HL-60 (cell line): ENCODE measurements around the gene RGS14.

Experiments
- DNase-seq, 2 experiments: peaks; one replicate each; pipeline ENCODE4 v3.0.0-alpha.2; 2010 to 2020; ENCODE audit warnings: low read depth in 1 of 2, low spot score in 1 of 2
- H3K27ac ChIP-seq: fragments of 250-450 bp; sonication (Bioruptor Pico); replicated peaks from 2 replicates; pipeline ENCODE4 v1.5.1; 2020; ENCODE audit warnings: mild to moderate bottlenecking, moderate library complexity
- H3K27me3 ChIP-seq: fragments of 250-450 bp; sonication (Bioruptor Pico); 2 replicates; pipeline ENCODE4 v1.5.1; 2021; ENCODE audit warnings: mild to moderate bottlenecking, moderate library complexity; ENCODE audit not compliant: insufficient read depth, poor library complexity, severe bottlenecking
- H3K4me3 ChIP-seq: replicated peaks from 2 replicates; pipeline ENCODE4 v1.5.1; 2011; ENCODE audit warnings: mild to moderate bottlenecking, control low read depth, low read length; ENCODE audit not compliant: insufficient read depth
- GABPA ChIP-seq: IDR thresholded peaks from 2 replicates; pipeline ENCODE4 v1.6.1; 2012; ENCODE audit warnings: low read depth
- POLR2AphosphoS5 ChIP-seq: IDR thresholded peaks from 2 replicates; pipeline ENCODE4 v1.6.1; 2012; ENCODE audit warnings: low read depth
- SPI1 ChIP-seq: IDR thresholded peaks from 2 replicates; pipeline ENCODE4 v1.6.1; 2012; ENCODE audit warnings: low read depth, mild to moderate bottlenecking, borderline replicate concordance
- TF ChIP-seq, protein P1 (sequence below): IDR thresholded peaks from one replicate; pipeline ENCODE4 v1.5.1; 2011; ENCODE audit warnings: low read length, control low read depth, inconsistent platforms; ENCODE audit not compliant: insufficient read depth
- TF ChIP-seq, protein P2 (sequence below): IDR thresholded peaks from 2 replicates; pipeline ENCODE4 v1.6.1; 2012; ENCODE audit warnings: low read depth; ENCODE audit not compliant: insufficient replicate concordance

Gene RGS14

DNA sequence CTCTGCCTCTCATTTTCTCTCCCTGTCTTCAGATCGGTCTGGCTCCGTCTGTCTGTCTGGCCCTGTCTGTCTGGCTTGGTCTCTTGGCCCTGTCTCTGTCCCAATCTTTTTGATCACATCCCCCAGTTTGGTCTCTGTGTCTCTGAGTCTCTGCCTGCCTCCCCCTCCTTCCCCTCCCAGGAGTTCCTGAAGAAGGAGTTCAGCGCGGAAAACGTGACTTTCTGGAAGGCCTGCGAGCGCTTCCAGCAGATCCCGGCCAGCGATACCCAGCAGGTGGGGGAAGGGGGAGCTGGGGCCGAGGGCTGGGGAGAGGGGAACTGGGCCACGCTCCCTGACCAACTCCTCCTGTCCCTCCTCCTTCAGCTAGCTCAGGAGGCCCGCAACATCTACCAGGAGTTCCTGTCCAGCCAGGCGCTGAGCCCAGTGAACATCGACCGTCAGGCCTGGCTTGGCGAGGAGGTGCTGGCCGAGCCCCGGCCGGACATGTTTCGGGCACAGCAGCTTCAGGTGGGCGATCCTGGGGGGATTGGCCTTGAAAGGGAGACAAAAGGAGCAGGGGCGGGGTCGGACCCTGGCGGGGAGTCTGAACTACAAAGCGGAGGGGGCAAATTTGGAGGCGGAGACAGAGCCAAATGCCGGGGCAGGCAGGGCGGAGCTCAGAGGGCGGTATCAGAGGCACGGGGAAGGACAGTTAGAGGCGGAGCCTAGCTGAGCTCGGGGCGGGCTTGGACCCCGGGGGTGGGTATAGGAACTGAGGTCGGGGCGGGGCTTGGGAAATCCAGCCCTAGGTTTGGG, 9.0 kb downstream of the RGS14 start:
- H3K4me3 ChIP-seq = no peak overlapping the region
- TF ChIP-seq, protein P1, sequence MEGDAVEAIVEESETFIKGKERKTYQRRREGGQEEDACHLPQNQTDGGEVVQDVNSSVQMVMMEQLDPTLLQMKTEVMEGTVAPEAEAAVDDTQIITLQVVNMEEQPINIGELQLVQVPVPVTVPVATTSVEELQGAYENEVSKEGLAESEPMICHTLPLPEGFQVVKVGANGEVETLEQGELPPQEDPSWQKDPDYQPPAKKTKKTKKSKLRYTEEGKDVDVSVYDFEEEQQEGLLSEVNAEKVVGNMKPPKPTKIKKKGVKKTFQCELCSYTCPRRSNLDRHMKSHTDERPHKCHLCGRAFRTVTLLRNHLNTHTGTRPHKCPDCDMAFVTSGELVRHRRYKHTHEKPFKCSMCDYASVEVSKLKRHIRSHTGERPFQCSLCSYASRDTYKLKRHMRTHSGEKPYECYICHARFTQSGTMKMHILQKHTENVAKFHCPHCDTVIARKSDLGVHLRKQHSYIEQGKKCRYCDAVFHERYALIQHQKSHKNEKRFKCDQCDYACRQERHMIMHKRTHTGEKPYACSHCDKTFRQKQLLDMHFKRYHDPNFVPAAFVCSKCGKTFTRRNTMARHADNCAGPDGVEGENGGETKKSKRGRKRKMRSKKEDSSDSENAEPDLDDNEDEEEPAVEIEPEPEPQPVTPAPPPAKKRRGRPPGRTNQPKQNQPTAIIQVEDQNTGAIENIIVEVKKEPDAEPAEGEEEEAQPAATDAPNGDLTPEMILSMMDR = no peak
- TF ChIP-seq POLR2AphosphoS5 = no peak
- TF ChIP-seq SPI1 = no peak
- TF ChIP-seq GABPA = no peak
- TF ChIP-seq, protein P2, sequence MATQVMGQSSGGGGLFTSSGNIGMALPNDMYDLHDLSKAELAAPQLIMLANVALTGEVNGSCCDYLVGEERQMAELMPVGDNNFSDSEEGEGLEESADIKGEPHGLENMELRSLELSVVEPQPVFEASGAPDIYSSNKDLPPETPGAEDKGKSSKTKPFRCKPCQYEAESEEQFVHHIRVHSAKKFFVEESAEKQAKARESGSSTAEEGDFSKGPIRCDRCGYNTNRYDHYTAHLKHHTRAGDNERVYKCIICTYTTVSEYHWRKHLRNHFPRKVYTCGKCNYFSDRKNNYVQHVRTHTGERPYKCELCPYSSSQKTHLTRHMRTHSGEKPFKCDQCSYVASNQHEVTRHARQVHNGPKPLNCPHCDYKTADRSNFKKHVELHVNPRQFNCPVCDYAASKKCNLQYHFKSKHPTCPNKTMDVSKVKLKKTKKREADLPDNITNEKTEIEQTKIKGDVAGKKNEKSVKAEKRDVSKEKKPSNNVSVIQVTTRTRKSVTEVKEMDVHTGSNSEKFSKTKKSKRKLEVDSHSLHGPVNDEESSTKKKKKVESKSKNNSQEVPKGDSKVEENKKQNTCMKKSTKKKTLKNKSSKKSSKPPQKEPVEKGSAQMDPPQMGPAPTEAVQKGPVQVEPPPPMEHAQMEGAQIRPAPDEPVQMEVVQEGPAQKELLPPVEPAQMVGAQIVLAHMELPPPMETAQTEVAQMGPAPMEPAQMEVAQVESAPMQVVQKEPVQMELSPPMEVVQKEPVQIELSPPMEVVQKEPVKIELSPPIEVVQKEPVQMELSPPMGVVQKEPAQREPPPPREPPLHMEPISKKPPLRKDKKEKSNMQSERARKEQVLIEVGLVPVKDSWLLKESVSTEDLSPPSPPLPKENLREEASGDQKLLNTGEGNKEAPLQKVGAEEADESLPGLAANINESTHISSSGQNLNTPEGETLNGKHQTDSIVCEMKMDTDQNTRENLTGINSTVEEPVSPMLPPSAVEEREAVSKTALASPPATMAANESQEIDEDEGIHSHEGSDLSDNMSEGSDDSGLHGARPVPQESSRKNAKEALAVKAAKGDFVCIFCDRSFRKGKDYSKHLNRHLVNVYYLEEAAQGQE = no peak
- DNase-seq = no peak
- no peak overlapping the region for H3K27ac ChIP-seq
- H3K27me3 ChIP-seq = no peaks in the 10 kb centered on the region

DNA sequence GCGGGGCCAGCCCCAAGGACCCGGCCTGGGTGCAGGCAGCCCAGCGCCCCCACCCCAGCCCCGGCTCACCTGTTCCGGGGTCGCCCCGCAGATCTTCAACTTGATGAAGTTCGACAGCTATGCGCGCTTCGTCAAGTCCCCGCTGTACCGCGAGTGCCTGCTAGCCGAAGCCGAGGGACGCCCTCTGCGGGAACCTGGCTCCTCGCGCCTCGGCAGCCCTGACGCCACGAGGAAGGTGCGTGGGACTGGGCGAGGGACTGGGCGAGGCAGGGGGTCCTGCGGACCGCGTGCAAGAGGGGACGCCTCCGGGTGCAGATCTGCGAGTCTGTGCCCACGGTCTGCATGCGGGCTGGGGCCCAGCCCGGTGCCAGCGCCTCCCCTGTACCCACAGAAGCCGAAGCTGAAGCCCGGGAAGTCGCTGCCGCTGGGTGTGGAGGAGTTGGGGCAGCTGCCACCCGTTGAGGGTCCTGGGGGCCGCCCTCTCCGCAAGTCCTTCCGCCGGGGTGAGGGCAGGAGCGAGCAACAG, 9.7 kb downstream of the RGS14 start:
- TF ChIP-seq SPI1 = no peak
- TF ChIP-seq GABPA = no peak
- TF ChIP-seq, protein P1 = no peak
- TF ChIP-seq, protein P2 = no peak
- no peak for TF ChIP-seq POLR2AphosphoS5
- Histone ChIP-seq H3K27ac (no peak overlapping the region), H3K27me3 (no peaks in the 10 kb centered on the region), H3K4me3 (no peak overlapping the region)
- no peak for DNase-seq

DNA sequence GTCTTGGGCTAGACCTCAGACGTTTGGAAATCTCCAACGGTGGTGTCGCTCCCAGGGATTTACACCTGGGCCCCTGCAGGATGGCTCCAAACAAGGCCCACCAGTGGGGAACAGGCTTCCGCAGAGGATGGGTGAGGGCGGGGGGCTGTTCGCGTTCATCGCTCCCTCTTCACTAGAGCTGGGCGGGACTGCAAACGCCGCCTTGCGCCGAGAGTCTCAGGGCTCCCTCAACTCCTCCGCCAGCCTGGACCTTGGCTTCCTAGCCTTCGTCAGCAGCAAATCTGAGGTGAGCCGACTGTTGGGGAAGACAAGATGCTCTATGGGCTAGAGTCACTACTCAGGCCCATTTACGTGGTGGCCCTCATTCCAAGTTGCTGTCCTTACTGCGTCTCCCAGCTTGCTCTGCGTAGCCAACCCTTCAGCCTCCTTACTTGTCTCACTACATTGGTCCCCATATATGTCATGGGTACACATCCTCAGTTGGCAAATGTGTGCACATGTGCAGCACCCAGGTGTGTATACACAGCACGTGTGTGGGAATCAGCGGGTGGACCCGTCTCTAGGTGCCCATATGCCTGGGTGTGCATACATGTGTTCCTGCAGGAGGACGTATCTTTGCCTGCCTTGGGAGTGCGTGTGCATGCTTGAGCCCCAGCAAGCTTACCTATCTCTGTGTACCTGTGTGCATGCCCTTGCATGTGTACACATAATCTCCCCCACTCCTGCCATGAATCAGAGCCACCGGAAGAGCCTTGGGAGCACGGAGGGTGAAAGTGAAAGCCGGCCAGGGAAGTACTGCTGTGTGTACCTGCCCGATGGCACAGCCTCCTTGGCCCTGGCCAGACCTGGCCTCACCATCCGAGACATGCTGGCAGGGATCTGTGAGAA, 10.5 kb downstream of the RGS14 start:
- no peak for DNase-seq
- Histone ChIP-seq H3K27ac (no peak overlapping the region), H3K27me3 (no peaks in the 10 kb centered on the region), H3K4me3 (no peak overlapping the region)
- TF ChIP-seq, protein P1 = no peak
- TF ChIP-seq, protein P2 = no peak
- no peak for TF ChIP-seq POLR2AphosphoS5
- no peak for TF ChIP-seq GABPA
- no peak for TF ChIP-seq SPI1
